ENCODE measurements around the gene RAET1L. TPM values are rescaled to one million over a fixed set of nuclear protein-coding genes. Genes with fewer than 3 reads are reported as not detected.

The RAET1L gene
- polyA plus RNA-seq, 1 donor (not counting 4 experiments of a cell fraction or from before 2014, with no cell fraction given) = 6.9 TPM

DNA sequence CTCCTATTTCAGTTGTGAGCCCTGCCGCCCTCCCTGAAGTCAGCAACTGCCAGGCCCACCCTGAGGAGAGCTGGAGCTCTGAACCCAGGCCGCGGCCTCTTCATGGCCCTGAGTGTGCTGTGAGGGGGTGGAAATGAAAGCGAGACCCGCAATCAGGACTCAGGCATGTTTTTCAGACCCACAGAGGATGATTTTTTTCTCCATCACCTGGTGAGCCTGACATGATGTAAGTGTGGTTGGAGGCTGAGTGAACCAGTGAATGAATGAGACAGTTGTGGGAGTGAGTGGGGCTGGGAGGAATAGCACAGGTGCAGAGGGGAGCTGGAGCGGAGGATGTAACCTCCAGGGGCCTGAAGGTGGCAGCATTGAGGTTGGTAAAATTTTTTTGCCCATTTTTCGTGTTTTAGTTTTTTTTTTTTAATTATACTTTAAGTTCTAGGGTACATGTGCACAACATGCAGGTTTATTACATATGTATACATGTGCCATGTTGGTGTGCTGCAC, 18.3 kb downstream of the RAET1L start:
- H2AFZ ChIP-seq (ENCODE audit: control insufficient read depth, low read length) = no peak overlapping the region
- DNase-seq (ENCODE audit: low read depth, low spot score) = no peak
- H3K27me3 ChIP-seq (ENCODE audit: control insufficient read depth, extremely low read depth, insufficient read depth, low read length) = peaks cover 7% of the 10 kb centered on the region
- H3K4me3 ChIP-seq (ENCODE audit: control insufficient read depth in 2 of 3, extremely low read depth in 1 of 3, insufficient read depth in 2 of 3, low read depth in 1 of 3, low read length in 3 of 3) = no peak overlapping the region
- no peaks in the 10 kb centered on the region for H3K9me1 ChIP-seq (ENCODE audit: control insufficient read depth, extremely low read depth, insufficient read depth, low read length)
- no peaks in the 10 kb centered on the region for H3K36me3 ChIP-seq (ENCODE audit: control insufficient read depth in 2 of 2, extremely low read depth in 1 of 2, insufficient read depth in 2 of 2, low read length in 2 of 2)
- H4K20me1 ChIP-seq (ENCODE audit: control insufficient read depth, extremely low read depth, insufficient read depth, low read length) = no peaks in the 10 kb centered on the region
- no peaks in the 10 kb centered on the region for H3K9me3 ChIP-seq (ENCODE audit: control insufficient read depth, low read depth, low read length)
- dilution Hi-C loops (cut with MboI; ENCODE audit: extremely low pct_ligation_motif_present, low sequenced_read_pairs) = no loop called here
- FAIRE-seq = no peak
- H3K4me2 ChIP-seq (ENCODE audit: control insufficient read depth, extremely low read depth, insufficient read depth, low read depth, low read length) = no peak overlapping the region
- no peak overlapping the region for H3K9ac ChIP-seq (ENCODE audit: control insufficient read depth, extremely low read depth, insufficient read depth, low read length)
- H3K27ac ChIP-seq (ENCODE audit: control insufficient read depth, insufficient read depth, low read length) = no peak overlapping the region
- no peaks in the 10 kb centered on the region for H3K79me2 ChIP-seq (ENCODE audit: control insufficient read depth, insufficient read depth, low read length)
- TF ChIP-seq, protein P1, sequence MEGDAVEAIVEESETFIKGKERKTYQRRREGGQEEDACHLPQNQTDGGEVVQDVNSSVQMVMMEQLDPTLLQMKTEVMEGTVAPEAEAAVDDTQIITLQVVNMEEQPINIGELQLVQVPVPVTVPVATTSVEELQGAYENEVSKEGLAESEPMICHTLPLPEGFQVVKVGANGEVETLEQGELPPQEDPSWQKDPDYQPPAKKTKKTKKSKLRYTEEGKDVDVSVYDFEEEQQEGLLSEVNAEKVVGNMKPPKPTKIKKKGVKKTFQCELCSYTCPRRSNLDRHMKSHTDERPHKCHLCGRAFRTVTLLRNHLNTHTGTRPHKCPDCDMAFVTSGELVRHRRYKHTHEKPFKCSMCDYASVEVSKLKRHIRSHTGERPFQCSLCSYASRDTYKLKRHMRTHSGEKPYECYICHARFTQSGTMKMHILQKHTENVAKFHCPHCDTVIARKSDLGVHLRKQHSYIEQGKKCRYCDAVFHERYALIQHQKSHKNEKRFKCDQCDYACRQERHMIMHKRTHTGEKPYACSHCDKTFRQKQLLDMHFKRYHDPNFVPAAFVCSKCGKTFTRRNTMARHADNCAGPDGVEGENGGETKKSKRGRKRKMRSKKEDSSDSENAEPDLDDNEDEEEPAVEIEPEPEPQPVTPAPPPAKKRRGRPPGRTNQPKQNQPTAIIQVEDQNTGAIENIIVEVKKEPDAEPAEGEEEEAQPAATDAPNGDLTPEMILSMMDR (optimal IDR thresholded peaks at IDR 0.05 in 1 of 3, IDR thresholded peaks at IDR 0.05 in 1 of 3, conservative IDR thresholded peaks at IDR 0.05 in 1 of 3; ENCODE audit: extremely low read depth in 1 of 3, insufficient read depth in 2 of 3, low read length in 3 of 3) = peak; percentile 39 to 65 (median 43)
- TF ChIP-seq EZH2 (IDR thresholded peaks at IDR 0.05; ENCODE audit: low read length) = no peak
- H3K4me1 ChIP-seq (ENCODE audit: control insufficient read depth, extremely low read depth, insufficient read depth, low read length) = peaks cover 10% of the 10 kb centered on the region

GRCh38 chr6:150005761-150006651, 19.3 kb downstream of the RAET1L start:
- Histone ChIP-seq H3K9me3 (ENCODE audit: control insufficient read depth, low read depth, low read length) (no peaks in the 10 kb centered on the region), H3K9me1 (ENCODE audit: control insufficient read depth, extremely low read depth, insufficient read depth, low read length) (no peaks in the 10 kb centered on the region), H3K79me2 (ENCODE audit: control insufficient read depth, insufficient read depth, low read length) (no peaks in the 10 kb centered on the region), H3K4me3 (ENCODE audit: control insufficient read depth in 2 of 3, extremely low read depth in 1 of 3, insufficient read depth in 2 of 3, low read depth in 1 of 3, low read length in 3 of 3) (peak overlapping the region; percentile 66 to 75 (median 75)), H2AFZ (ENCODE audit: control insufficient read depth, low read length) (no peak overlapping the region), H3K4me2 (ENCODE audit: control insufficient read depth, extremely low read depth, insufficient read depth, low read depth, low read length) (peak overlapping the region; percentile 83), H3K27ac (ENCODE audit: control insufficient read depth, insufficient read depth, low read length) (no peak overlapping the region), H3K4me1 (ENCODE audit: control insufficient read depth, extremely low read depth, insufficient read depth, low read length) (peaks cover 10% of the 10 kb centered on the region), H3K36me3 (ENCODE audit: control insufficient read depth in 2 of 2, extremely low read depth in 1 of 2, insufficient read depth in 2 of 2, low read length in 2 of 2) (no peaks in the 10 kb centered on the region), H3K9ac (ENCODE audit: control insufficient read depth, extremely low read depth, insufficient read depth, low read length) (peak overlapping the region; percentile 56), H4K20me1 (ENCODE audit: control insufficient read depth, extremely low read depth, insufficient read depth, low read length) (no peaks in the 10 kb centered on the region), H3K27me3 (ENCODE audit: control insufficient read depth, extremely low read depth, insufficient read depth, low read length) (peaks cover 6% of the 10 kb centered on the region)
- dilution Hi-C loops (cut with MboI; ENCODE audit: extremely low pct_ligation_motif_present, low sequenced_read_pairs) = no loop called here
- no peak for FAIRE-seq
- no peak for DNase-seq (ENCODE audit: low read depth, low spot score)
- TF ChIP-seq, protein P1 (optimal IDR thresholded peaks at IDR 0.05 in 1 of 3, IDR thresholded peaks at IDR 0.05 in 1 of 3, conservative IDR thresholded peaks at IDR 0.05 in 1 of 3; ENCODE audit: extremely low read depth in 1 of 3, insufficient read depth in 2 of 3, low read length in 3 of 3) = no peak
- no peak for TF ChIP-seq EZH2 (IDR thresholded peaks at IDR 0.05; ENCODE audit: low read length)
